NCI-H1417 (cell line): Measurements from ENCODE around the gene ANKRD30A.
"Not testable (repeated sequence)": the region's sequence is repeated elsewhere in the genome, so short reads cannot be mapped to it uniquely, and the experiment has no call there.

Source experiments
- DNase-seq, 3 experiments: peaks; one replicate each; lab custom pipeline; 2025; lab: John Stamatoyannopoulos, UW

Gene ANKRD30A

DNA sequence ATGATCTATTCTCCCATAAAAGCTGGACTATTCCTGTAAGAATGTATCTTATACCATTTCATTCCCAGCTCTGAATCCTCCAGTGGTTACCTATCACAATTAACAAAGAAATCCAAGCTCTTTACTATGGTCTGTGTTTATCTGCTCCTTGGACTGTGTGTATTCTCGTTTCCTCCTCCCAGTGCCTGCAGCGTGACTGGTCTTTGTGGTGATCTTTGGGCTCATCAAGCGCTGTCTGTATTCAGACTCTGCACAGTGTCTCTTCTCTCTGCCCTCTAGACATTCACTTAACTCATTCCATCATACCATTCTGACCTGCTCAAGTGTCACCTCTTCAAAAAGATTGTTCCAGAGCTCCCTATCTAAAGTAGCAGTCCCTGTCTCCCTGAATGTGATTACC, 130.4 kb downstream of the ANKRD30A start:
- DNase-seq, result not testable (repeated sequence)

DNA sequence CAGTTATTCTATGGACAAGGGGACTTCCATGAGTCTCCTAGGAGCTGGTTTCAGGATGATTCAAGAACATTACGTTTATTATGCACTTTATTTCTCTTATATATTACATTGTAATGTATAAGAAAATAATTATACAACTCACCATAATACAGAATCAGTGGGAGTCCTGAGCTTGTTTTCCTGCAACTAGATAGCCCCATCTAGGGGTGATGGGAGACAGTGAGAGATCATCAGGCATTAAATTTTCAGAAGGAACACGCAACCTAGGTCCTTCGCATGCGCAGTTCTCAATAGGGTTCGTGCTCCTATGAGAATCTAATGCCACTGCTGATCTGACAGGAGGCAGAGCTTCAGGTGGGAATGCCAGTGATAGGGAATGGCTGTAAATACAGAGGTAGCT, 137.9 kb downstream of the ANKRD30A start:
- DNase-seq, result no peak

DNA sequence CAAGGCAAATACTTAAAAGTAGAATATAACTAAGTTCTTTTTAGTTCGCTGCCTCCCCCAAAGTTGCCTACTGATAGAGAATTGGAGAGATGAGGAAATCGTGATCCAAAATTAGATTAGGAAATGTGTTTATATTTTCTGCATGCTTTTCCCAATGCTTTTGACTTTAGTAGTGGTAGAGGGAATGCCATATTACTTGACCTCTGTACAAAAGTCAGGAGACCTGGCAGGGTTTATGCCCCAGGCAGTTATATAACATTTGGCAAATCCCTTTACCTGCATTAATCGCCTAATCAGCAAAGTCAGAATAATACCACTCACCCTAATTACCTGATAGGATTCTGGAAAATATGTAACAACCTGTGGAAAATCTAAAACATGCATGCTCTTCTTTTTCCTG, 142.9 kb downstream of the ANKRD30A start:
- DNase-seq, result no peak

DNA sequence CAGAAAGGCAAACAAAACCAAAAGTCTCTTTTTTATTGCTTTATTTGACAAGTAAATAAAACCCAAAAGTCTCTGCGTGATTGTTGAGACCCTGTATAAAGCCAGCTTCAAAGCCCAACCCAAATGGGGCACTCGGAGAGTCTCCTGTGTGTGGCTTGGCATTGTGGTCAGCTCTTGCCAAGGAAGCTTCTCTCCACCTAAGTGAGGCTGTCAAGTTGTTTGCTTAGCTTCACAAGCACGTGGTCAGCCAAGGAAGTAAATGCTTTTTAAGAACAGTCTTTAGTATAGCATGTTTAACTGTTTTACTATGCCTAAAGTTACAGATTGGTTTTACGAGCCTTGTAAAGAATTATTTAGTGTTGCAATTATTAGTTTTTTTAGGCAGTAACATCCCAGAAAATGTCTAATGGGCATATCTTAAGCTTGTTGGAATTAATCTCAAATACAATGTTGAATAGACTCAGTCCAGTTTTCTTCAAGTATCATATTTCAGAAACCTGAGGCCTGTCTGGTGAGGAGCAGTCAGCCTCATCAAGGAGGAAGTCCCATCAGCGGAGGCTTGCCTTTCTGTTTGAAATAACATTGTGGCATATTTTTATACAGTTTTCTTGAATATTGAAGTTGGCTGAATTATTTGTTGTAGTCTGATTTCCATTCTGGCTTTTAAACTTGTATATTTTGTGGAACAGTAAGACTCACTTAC, 144.3 kb downstream of the ANKRD30A start:
- DNase-seq, result no peak

- DNase-seq, result no peak
Measured at GRCh38 chr10:37275216-37275777, 149.9 kb downstream of the ANKRD30A start.

DNA sequence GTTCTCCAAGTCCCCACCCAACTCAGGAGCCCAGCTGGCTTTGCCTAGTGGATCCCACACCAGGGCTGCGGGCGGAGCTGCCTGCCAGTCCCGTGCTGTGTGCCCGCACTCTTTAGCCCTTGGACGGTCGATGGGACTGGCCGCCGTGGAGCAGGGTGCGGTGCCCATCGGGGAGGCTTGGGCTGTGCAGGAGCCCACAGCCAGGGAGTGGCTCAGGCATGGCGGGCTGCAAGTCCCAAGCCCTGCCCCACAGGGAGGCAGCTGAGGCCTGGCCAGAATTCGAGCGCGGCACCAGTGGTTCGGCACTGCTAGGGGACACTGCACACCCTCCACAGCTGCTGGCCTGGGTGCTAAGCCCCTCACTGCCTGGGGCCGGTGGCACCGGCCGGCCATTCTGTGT, 159.7 kb downstream of the ANKRD30A start:
- no peak for DNase-seq

- DNase-seq, result no peak
Measured at GRCh38 chr10:37289833-37290464, 164.6 kb downstream of the ANKRD30A start.

- DNase-seq, result no peak
Measured at GRCh38 chr10:37301271-37301670, 175.9 kb downstream of the ANKRD30A start.

DNA sequence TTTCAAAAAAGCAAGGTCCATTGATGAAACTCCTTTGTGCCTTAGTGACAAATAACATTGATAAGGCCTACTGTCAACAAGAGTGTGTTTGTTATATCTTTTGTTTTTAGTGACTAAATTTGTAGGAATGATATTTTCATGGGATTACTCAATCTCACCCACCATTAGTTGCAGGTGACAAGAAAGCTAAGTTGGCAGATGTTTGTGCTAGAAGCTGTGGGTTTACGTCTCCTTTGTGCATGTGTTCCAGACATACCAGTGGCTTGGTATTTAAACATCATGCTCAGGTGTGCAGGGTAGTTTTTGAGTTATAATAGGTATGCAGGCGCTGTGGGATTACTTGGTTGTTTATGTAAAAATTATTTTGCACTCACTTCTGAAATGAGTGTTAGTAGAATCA, 178.6 kb downstream of the ANKRD30A start:
- no peak for DNase-seq

- no peak for DNase-seq
Measured at GRCh38 chr10:37314350-37314749, 189.0 kb downstream of the ANKRD30A start.

GRCh38 chr10:37314862-37315261, 189.5 kb downstream of the ANKRD30A start:
- no peak for DNase-seq

DNA sequence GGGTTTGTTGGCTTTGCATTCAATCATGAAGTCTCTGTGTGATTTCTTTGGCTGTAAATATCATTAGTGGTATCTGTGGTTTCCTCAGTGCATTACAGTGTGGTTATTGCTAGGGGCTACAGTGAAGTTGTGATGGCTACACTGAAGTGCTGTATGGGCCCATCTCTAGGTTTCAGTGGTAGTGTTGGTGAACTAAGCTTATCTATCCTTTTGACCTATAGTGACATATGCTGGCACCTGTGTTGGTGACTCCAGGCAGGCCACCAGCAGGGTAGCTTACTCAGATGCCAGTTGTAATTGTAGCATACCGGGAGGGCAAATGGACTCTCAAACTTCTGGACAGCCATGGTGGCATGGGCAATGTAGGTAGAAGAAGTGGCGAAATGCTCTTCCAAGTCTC, 219.0 kb downstream of the ANKRD30A start:
- no peak for DNase-seq

- no peak for DNase-seq
Measured at GRCh38 chr10:37379991-37380390, 254.6 kb downstream of the ANKRD30A start.

- DNase-seq, result no peak
Measured at GRCh38 chr10:37381271-37381670, 255.9 kb downstream of the ANKRD30A start.

DNA sequence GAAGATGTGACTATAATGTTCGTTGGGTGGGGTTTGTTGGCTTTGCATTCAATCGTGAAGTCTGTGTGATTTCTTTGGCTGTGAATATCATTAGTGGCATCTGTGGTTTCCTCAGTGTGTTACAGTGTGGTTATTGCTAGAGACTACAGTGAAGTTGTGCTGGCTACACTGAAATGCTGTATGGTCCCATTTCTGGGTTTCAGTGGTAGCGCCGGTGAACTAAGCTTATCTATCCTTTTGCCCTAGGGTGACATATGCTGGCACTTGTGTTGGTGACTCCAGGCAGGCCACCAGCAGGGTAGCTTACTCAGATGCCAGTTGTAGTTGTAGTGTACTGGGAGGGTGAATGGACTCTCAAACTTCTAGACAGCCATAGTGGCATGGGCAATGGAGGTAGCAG, 259.5 kb downstream of the ANKRD30A start:
- no peak for DNase-seq

DNA sequence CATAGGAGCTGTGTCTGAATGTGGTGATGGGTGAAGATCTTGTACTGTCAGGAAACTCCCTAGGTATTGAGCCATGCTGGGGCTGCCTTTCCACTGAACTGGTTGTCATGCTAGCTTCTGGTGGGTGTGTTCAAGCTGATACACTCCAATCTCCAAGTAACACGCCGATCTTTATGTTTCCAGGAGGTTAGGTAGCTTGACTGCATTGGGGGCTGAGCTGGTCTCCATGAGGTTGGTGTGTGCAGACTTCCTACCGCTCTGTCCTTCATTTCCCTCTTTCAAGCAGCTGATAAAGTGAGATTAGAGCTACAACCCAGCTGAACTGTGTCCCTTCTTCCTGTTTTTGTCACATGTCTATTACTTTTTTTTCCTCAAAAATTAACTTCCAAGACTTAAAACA, 265.5 kb downstream of the ANKRD30A start:
- no peak for DNase-seq

DNA sequence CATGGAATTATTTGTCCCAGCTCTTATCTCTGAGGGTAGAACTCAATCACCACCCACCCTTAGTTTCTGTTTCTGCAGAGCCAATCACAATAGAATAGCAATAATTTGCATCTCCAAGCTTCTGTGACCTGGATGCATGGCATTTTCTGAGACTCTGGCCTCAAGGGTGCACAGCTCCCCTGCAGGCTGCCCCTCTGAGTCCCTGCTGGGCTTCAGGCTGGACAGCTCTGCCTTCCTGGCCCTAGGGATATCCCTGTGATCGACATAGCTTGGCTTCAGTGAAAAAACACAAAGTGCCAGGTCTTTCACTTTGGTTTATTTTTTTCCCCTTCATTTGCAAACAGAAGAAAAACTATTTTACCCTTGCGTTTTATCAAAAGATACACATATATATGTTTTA, 275.4 kb downstream of the ANKRD30A start:
- not testable (repeated sequence) for DNase-seq

DNA sequence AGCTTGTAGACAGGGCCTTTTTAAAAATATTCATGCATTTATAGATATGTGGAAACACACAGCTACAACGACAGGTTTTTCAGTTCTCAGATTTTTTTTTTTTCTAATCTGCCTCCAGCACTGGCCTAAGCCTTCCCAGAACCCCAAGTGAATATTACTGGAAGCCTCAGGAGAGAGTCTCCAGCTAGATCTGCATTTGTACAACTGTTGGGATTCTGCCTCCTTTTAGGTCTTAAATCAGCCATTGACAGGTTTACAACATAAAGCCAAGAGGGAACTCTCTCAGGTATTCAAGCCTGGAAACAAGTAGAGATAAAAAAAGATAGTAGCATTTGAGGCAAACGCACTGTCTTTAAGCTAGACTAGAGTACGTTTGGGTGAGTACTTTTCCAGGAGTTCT, 275.8 kb downstream of the ANKRD30A start:
- no peak for DNase-seq

- no peak for DNase-seq
Measured at GRCh38 chr10:37403776-37404175, 278.4 kb downstream of the ANKRD30A start.
